PC-9 (cell line): ENCODE data around the gene ASF1A.

Source experiments
- EZH2 ChIP-seq: fragments of 200-600 bp; sonication (generic); IDR thresholded peaks from 2 replicates; pipeline ENCODE4 v1.8.0; 2017; ENCODE audit warnings: antibody characterized with exemption, low read depth
- TF ChIP-seq, protein P1 (sequence below): fragments of 200-600 bp; sonication (generic); conservative IDR thresholded peaks from 2 replicates; pipeline ENCODE4 v1.6.1; 2017; ENCODE audit warnings: mixed run types, antibody characterized with exemption, mild to moderate bottlenecking, moderate library complexity

DNA sequence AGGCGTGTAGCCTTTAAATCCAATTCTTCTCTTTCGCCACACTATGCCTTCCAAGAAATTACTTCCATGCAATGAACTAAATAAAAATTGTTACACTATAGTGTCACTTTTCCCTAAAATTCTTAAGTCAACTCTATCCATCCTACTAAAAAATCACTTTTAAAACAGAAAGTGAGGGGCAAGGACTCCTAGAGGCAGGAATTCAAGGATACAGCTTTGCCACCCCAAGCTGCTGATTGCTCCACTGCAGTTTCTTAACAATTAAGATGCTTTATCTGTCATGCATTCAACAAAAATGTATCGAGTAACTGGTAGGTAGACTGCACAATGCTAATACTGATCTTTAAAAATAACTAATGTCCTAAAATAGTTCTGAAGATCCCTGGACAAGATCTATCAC, 36.7 kb downstream of the ASF1A start:
- TF ChIP-seq, protein P1, sequence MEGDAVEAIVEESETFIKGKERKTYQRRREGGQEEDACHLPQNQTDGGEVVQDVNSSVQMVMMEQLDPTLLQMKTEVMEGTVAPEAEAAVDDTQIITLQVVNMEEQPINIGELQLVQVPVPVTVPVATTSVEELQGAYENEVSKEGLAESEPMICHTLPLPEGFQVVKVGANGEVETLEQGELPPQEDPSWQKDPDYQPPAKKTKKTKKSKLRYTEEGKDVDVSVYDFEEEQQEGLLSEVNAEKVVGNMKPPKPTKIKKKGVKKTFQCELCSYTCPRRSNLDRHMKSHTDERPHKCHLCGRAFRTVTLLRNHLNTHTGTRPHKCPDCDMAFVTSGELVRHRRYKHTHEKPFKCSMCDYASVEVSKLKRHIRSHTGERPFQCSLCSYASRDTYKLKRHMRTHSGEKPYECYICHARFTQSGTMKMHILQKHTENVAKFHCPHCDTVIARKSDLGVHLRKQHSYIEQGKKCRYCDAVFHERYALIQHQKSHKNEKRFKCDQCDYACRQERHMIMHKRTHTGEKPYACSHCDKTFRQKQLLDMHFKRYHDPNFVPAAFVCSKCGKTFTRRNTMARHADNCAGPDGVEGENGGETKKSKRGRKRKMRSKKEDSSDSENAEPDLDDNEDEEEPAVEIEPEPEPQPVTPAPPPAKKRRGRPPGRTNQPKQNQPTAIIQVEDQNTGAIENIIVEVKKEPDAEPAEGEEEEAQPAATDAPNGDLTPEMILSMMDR: no peak
- TF ChIP-seq EZH2: no peak
